Measurements from ENCODE around the gene POLR1B. TPM values are rescaled to one million over a fixed set of nuclear protein-coding genes. Genes with fewer than 3 reads are reported as not detected.
"Not testable (repeated sequence)": the region's sequence is repeated elsewhere in the genome, so short reads cannot be mapped to it uniquely, and the experiment has no call there.

The POLR1B gene
- polyA plus RNA-seq, 3 donors from 2014 or later = 12.1 to 21.5 (median 17.1) TPM

- H3K9me3 Mint-ChIP-seq; H3K4me1 Mint-ChIP-seq; H3K27ac Mint-ChIP-seq; H3K27me3 Mint-ChIP-seq (ENCODE audit: low read depth in 3 of 3); DNase-seq; H3K4me3 Mint-ChIP-seq: not testable (repeated sequence)
- H3K36me3 Mint-ChIP-seq = peaks cover 19 to 50% (median 35%) of the 10 kb centered on the region in 3 donors
Observed at GRCh38 chr2:112524276-112524675, 18.0 kb upstream of the POLR1B start.

- Mint-ChIP-seq H3K4me3 (no peak overlapping the region), H3K4me1 (no peaks in the 10 kb centered on the region), H3K36me3 (peaks cover 10 to 41% (median 35%) of the 10 kb centered on the region in 3 donors), H3K9me3 (no peaks in the 10 kb centered on the region), H3K27ac (no peak overlapping the region), H3K27me3 (ENCODE audit: low read depth in 3 of 3) (peaks cover 0 to 3% (median 0%) of the 10 kb centered on the region in 3 donors)
- no peak for DNase-seq
Observed at GRCh38 chr2:112528541-112528940, 13.7 kb upstream of the POLR1B start.

- no peaks in the 10 kb centered on the region for H3K9me3 Mint-ChIP-seq
- DNase-seq = no peak
- H3K4me1 Mint-ChIP-seq = no peaks in the 10 kb centered on the region
- peaks cover 10 to 41% (median 39%) of the 10 kb centered on the region in 3 donors for H3K36me3 Mint-ChIP-seq
- no peak overlapping the region for H3K4me3 Mint-ChIP-seq
- no peak overlapping the region for H3K27ac Mint-ChIP-seq
- H3K27me3 Mint-ChIP-seq (ENCODE audit: low read depth in 3 of 3) = peaks cover 0 to 3% (median 0%) of the 10 kb centered on the region in 3 donors
Observed at GRCh38 chr2:112529757-112530156, 12.5 kb upstream of the POLR1B start.

- Mint-ChIP-seq H3K27me3 (ENCODE audit: low read depth in 3 of 3) (peaks cover 0 to 3% (median 0%) of the 10 kb centered on the region in 3 donors), H3K27ac (no peak overlapping the region), H3K4me1 (no peaks in the 10 kb centered on the region), H3K36me3 (peaks cover 10 to 39% (median 39%) of the 10 kb centered on the region in 3 donors), H3K4me3 (no peak overlapping the region), H3K9me3 (no peaks in the 10 kb centered on the region)
- no peak for DNase-seq
Observed at GRCh38 chr2:112530728-112531127, 11.5 kb upstream of the POLR1B start.

- Mint-ChIP-seq H3K4me3 (no peak overlapping the region), H3K27ac (no peak overlapping the region), H3K4me1 (no peaks in the 10 kb centered on the region), H3K9me3 (no peaks in the 10 kb centered on the region), H3K27me3 (ENCODE audit: low read depth in 3 of 3) (peaks cover 0 to 1% (median 0%) of the 10 kb centered on the region in 3 donors), H3K36me3 (peaks cover 10 to 24% (median 22%) of the 10 kb centered on the region in 3 donors)
- DNase-seq = no peak
Observed at GRCh38 chr2:112534826-112535225, 7.4 kb upstream of the POLR1B start.

- H3K27me3 Mint-ChIP-seq (ENCODE audit: low read depth in 3 of 3); DNase-seq; H3K9me3 Mint-ChIP-seq; H3K27ac Mint-ChIP-seq; H3K4me3 Mint-ChIP-seq: not testable (repeated sequence)
- Mint-ChIP-seq H3K4me1 (peaks cover 8 to 13% of the 10 kb centered on the region in 2 donors), H3K36me3 (peaks cover 7 to 13% (median 11%) of the 10 kb centered on the region in 3 donors)
Observed at GRCh38 chr2:112536665-112537064, 5.6 kb upstream of the POLR1B start.

GRCh38 chr2:112539306-112539705, 3.0 kb upstream of the POLR1B start:
- DNase-seq = no peak
- Mint-ChIP-seq H3K27ac (no peak overlapping the region), H3K36me3 (peaks cover 0 to 4% (median 0%) of the 10 kb centered on the region in 3 donors), H3K27me3 (ENCODE audit: low read depth in 3 of 3) (peaks cover 3 to 9% (median 8%) of the 10 kb centered on the region in 3 donors), H3K9me3 (no peaks in the 10 kb centered on the region), H3K4me3 (peak overlapping the region in 1 of 5 donors; percentile 15), H3K4me1 (peaks cover 12 to 13% of the 10 kb centered on the region in 2 donors)

- DNase-seq = no peak
- H3K9me3 Mint-ChIP-seq = no peaks in the 10 kb centered on the region
- H3K27ac Mint-ChIP-seq = peak overlapping the region in 1 of 6 donors; percentile 62
- peaks cover 0 to 4% (median 0%) of the 10 kb centered on the region in 3 donors for H3K36me3 Mint-ChIP-seq
- H3K27me3 Mint-ChIP-seq (ENCODE audit: low read depth in 3 of 3) = peaks cover 3 to 9% (median 8%) of the 10 kb centered on the region in 3 donors
- H3K4me3 Mint-ChIP-seq = peak overlapping the region in 2 of 5 donors; percentile 46 to 55
- peaks cover 12 to 22% of the 10 kb centered on the region in 2 donors for H3K4me1 Mint-ChIP-seq
Observed at GRCh38 chr2:112540906-112541305, 1.4 kb upstream of the POLR1B start.

GRCh38 chr2:112541315-112542122, 746 bp upstream of the POLR1B start:
- Mint-ChIP-seq H3K36me3 (peaks cover 0 to 4% (median 0%) of the 10 kb centered on the region in 3 donors), H3K4me3 (no peak overlapping the region), H3K4me1 (peaks cover 12 to 22% of the 10 kb centered on the region in 2 donors), H3K9me3 (no peaks in the 10 kb centered on the region), H3K27ac (no peak overlapping the region), H3K27me3 (ENCODE audit: low read depth in 3 of 3) (peaks cover 3 to 9% (median 8%) of the 10 kb centered on the region in 3 donors)
- DNase-seq = peak in 1 of 3 donors; percentile 13

GRCh38 chr2:112542984-112543661, 858 bp downstream of the POLR1B start:
- Mint-ChIP-seq H3K27me3 (ENCODE audit: low read depth in 3 of 3) (peaks cover 3 to 9% (median 8%) of the 10 kb centered on the region in 3 donors), H3K4me1 (peaks cover 15 to 22% of the 10 kb centered on the region in 2 donors), H3K27ac (no peak overlapping the region), H3K4me3 (no peak overlapping the region), H3K9me3 (no peaks in the 10 kb centered on the region), H3K36me3 (peaks cover 5 to 12% (median 9%) of the 10 kb centered on the region in 3 donors)
- DNase-seq = peak in 1 of 3 donors; percentile 3

GRCh38 chr2:112547333-112547732, 5.1 kb downstream of the POLR1B start:
- Mint-ChIP-seq H3K9me3 (no peaks in the 10 kb centered on the region), H3K27ac (no peak overlapping the region), H3K36me3 (peaks cover 30 to 43% (median 32%) of the 10 kb centered on the region in 3 donors), H3K4me3 (no peak overlapping the region), H3K27me3 (ENCODE audit: low read depth in 3 of 3) (peaks cover 0 to 1% (median under 1%) of the 10 kb centered on the region in 3 donors), H3K4me1 (peaks cover 3 to 9% of the 10 kb centered on the region in 2 donors)
- no peak for DNase-seq

GRCh38 chr2:112548980-112549379, 6.7 kb downstream of the POLR1B start:
- peaks cover 3 to 9% of the 10 kb centered on the region in 2 donors for H3K4me1 Mint-ChIP-seq

GRCh38 chr2:112566104-112566503, 23.8 kb downstream of the POLR1B start:
- peaks cover 41 to 58% (median 46%) of the 10 kb centered on the region in 3 donors for H3K36me3 Mint-ChIP-seq
- H3K4me3 Mint-ChIP-seq = no peak overlapping the region
- H3K9me3 Mint-ChIP-seq = no peaks in the 10 kb centered on the region

More at GRCh38 chr2:112548980-112549379, 6.7 kb downstream of the POLR1B start:
- H3K4me3 Mint-ChIP-seq = no peak overlapping the region
- H3K9me3 Mint-ChIP-seq = no peaks in the 10 kb centered on the region
- H3K27me3 Mint-ChIP-seq (ENCODE audit: low read depth in 3 of 3) = no peaks in the 10 kb centered on the region
- DNase-seq = no peak
- no peak overlapping the region for H3K27ac Mint-ChIP-seq
- H3K36me3 Mint-ChIP-seq = peaks cover 42 to 58% (median 42%) of the 10 kb centered on the region in 3 donors

GRCh38 chr2:112566508-112566907, 24.2 kb downstream of the POLR1B start:
- not testable (repeated sequence) for H3K4me1 Mint-ChIP-seq; DNase-seq; H3K27me3 Mint-ChIP-seq (ENCODE audit: low read depth in 3 of 3); H3K9me3 Mint-ChIP-seq; H3K4me3 Mint-ChIP-seq
- peak overlapping the region in 1 of 6 donors; percentile 12 for H3K27ac Mint-ChIP-seq
- peaks cover 43 to 58% (median 49%) of the 10 kb centered on the region in 3 donors for H3K36me3 Mint-ChIP-seq

More at GRCh38 chr2:112566104-112566503, 23.8 kb downstream of the POLR1B start:
- DNase-seq = no peak
- H3K27me3 Mint-ChIP-seq (ENCODE audit: low read depth in 3 of 3) = peaks cover 0 to 2% (median 0%) of the 10 kb centered on the region in 3 donors
- H3K4me1 Mint-ChIP-seq = no peaks in the 10 kb centered on the region
- peak overlapping the region in 1 of 6 donors; percentile 12 for H3K27ac Mint-ChIP-seq
